ENCODE results near the gene EPS8L2. TPM values are rescaled to one million over a fixed set of nuclear protein-coding genes. Genes with fewer than 3 reads are reported as not detected.

EPS8L2 gene
- total and polyA plus RNA-seq, 2 of the 8 experiments (the other 6 are each of a cell fraction or from before 2014, with no cell fraction given): 38.5 to 57.0 TPM

Other genes starting within 250 kb of the EPS8L2 start
- gene RNH1, start 199.0 kb upstream of the EPS8L2 start, total RNA-seq (2021; fragmentation: NEBNext Ultra II Directional; extraction: Animal tissue kit (Norgen Biotek cat#: 25700)): 49.8 and 53.4 TPM in 2 replicates
- 48.7 and 86.4 TPM in 2 replicates for gene RNH1, start 199.0 kb upstream of the EPS8L2 start, polyA plus RNA-seq (2011; rRNA removed)
- 54.7 and 60.9 TPM in 2 replicates for gene HRAS, start 170.7 kb upstream of the EPS8L2 start, total RNA-seq (2021; fragmentation: NEBNext Ultra II Directional; extraction: Animal tissue kit (Norgen Biotek cat#: 25700))
- gene HRAS, start 170.7 kb upstream of the EPS8L2 start, polyA plus RNA-seq (2011; rRNA removed): 44.3 and 63.4 TPM in 2 replicates
- gene LRRC56, start 168.7 kb upstream of the EPS8L2 start, total RNA-seq (2021; fragmentation: NEBNext Ultra II Directional; extraction: Animal tissue kit (Norgen Biotek cat#: 25700)): 1.9 and 2.1 TPM in 2 replicates
- gene LRRC56, start 168.7 kb upstream of the EPS8L2 start, polyA plus RNA-seq (2011; rRNA removed): 0.94 and 1.6 TPM in 2 replicates
- gene LMNTD2, start 145.5 kb upstream of the EPS8L2 start, total RNA-seq (2021; fragmentation: NEBNext Ultra II Directional; extraction: Animal tissue kit (Norgen Biotek cat#: 25700)): 2.6 and 3.1 TPM in 2 replicates
- gene LMNTD2, start 145.5 kb upstream of the EPS8L2 start, polyA plus RNA-seq (2011; rRNA removed): 1.6 and 3.6 TPM in 2 replicates
- 20.6 and 22.3 TPM in 2 replicates for gene RASSF7, start 145.3 kb upstream of the EPS8L2 start, total RNA-seq (2021; fragmentation: NEBNext Ultra II Directional; extraction: Animal tissue kit (Norgen Biotek cat#: 25700))
- gene RASSF7, start 145.3 kb upstream of the EPS8L2 start, polyA plus RNA-seq (2011; rRNA removed): 43.9 and 60.6 TPM in 2 replicates
- gene PHRF1, start 129.8 kb upstream of the EPS8L2 start, total RNA-seq (2021; fragmentation: NEBNext Ultra II Directional; extraction: Animal tissue kit (Norgen Biotek cat#: 25700)): 37.3 and 39.8 TPM in 2 replicates
- gene PHRF1, start 129.8 kb upstream of the EPS8L2 start, polyA plus RNA-seq (2011; rRNA removed): 13.4 and 21.8 TPM in 2 replicates
- gene IRF7, start 90.3 kb upstream of the EPS8L2 start, total RNA-seq (2021; fragmentation: NEBNext Ultra II Directional; extraction: Animal tissue kit (Norgen Biotek cat#: 25700)): 9.4 and 9.6 TPM in 2 replicates
- 9.1 and 12.8 TPM in 2 replicates for gene IRF7, start 90.3 kb upstream of the EPS8L2 start, polyA plus RNA-seq (2011; rRNA removed)
- 0.11 TPM in 1 of 2 replicates, not detected in the other for gene CDHR5, start 81.3 kb upstream of the EPS8L2 start, total RNA-seq (2021; fragmentation: NEBNext Ultra II Directional; extraction: Animal tissue kit (Norgen Biotek cat#: 25700))
- gene CDHR5, start 81.3 kb upstream of the EPS8L2 start, polyA plus RNA-seq (2011; rRNA removed): 0.02 TPM in 1 of 2 replicates, not detected in the other
- gene SCT, start 79.0 kb upstream of the EPS8L2 start, total RNA-seq (2021; fragmentation: NEBNext Ultra II Directional; extraction: Animal tissue kit (Norgen Biotek cat#: 25700)): 2.0 and 2.2 TPM in 2 replicates
- gene SCT, start 79.0 kb upstream of the EPS8L2 start, polyA plus RNA-seq (2011; rRNA removed): 1.7 and 3.7 TPM in 2 replicates
- gene DRD4, start 69.0 kb upstream of the EPS8L2 start, total RNA-seq (2021; fragmentation: NEBNext Ultra II Directional; extraction: Animal tissue kit (Norgen Biotek cat#: 25700)): 3.3 and 3.4 TPM in 2 replicates
- gene DRD4, start 69.0 kb upstream of the EPS8L2 start, polyA plus RNA-seq (2011; rRNA removed): 4.9 and 9.7 TPM in 2 replicates
- 53.7 and 58.4 TPM in 2 replicates for gene DEAF1, start 11.0 kb upstream of the EPS8L2 start, total RNA-seq (2021; fragmentation: NEBNext Ultra II Directional; extraction: Animal tissue kit (Norgen Biotek cat#: 25700))
- gene DEAF1, start 11.0 kb upstream of the EPS8L2 start, polyA plus RNA-seq (2011; rRNA removed): 47.3 and 64.7 TPM in 2 replicates
- gene TMEM80, start 10.4 kb upstream of the EPS8L2 start, total RNA-seq (2021; fragmentation: NEBNext Ultra II Directional; extraction: Animal tissue kit (Norgen Biotek cat#: 25700)): 7.3 and 8.0 TPM in 2 replicates
- gene TMEM80, start 10.4 kb upstream of the EPS8L2 start, polyA plus RNA-seq (2011; rRNA removed): 16.3 and 21.4 TPM in 2 replicates
- gene TALDO1, start 41.2 kb downstream of the EPS8L2 start, total RNA-seq (2021; fragmentation: NEBNext Ultra II Directional; extraction: Animal tissue kit (Norgen Biotek cat#: 25700)): 302 and 308 TPM in 2 replicates
- gene TALDO1, start 41.2 kb downstream of the EPS8L2 start, polyA plus RNA-seq (2011; rRNA removed): 265 and 293 TPM in 2 replicates
- 47.5 and 54.9 TPM in 2 replicates for gene GATD1, start 71.3 kb downstream of the EPS8L2 start, total RNA-seq (2021; fragmentation: NEBNext Ultra II Directional; extraction: Animal tissue kit (Norgen Biotek cat#: 25700))
- gene GATD1, start 71.3 kb downstream of the EPS8L2 start, polyA plus RNA-seq (2011; rRNA removed): 54.8 and 101 TPM in 2 replicates
- gene CEND1, start 83.9 kb downstream of the EPS8L2 start, total RNA-seq (2021; fragmentation: NEBNext Ultra II Directional; extraction: Animal tissue kit (Norgen Biotek cat#: 25700)): 5.0 and 5.7 TPM in 2 replicates
- gene CEND1, start 83.9 kb downstream of the EPS8L2 start, polyA plus RNA-seq (2011; rRNA removed): 0.82 and 1.3 TPM in 2 replicates
- gene SLC25A22, start 92.0 kb downstream of the EPS8L2 start, total RNA-seq (2021; fragmentation: NEBNext Ultra II Directional; extraction: Animal tissue kit (Norgen Biotek cat#: 25700)): 48.0 and 54.3 TPM in 2 replicates
- 31.5 and 52.0 TPM in 2 replicates for gene SLC25A22, start 92.0 kb downstream of the EPS8L2 start, polyA plus RNA-seq (2011; rRNA removed)
- 18.9 and 24.9 TPM in 2 replicates for gene PIDD1, start 99.0 kb downstream of the EPS8L2 start, total RNA-seq (2021; fragmentation: NEBNext Ultra II Directional; extraction: Animal tissue kit (Norgen Biotek cat#: 25700))
- 26.1 and 51.4 TPM in 2 replicates for gene PIDD1, start 99.0 kb downstream of the EPS8L2 start, polyA plus RNA-seq (2011; rRNA removed)
- 2,084 and 2,106 TPM in 2 replicates for gene RPLP2, start 103.7 kb downstream of the EPS8L2 start, total RNA-seq (2021; fragmentation: NEBNext Ultra II Directional; extraction: Animal tissue kit (Norgen Biotek cat#: 25700))
- 1,789 and 2,639 TPM in 2 replicates for gene RPLP2, start 103.7 kb downstream of the EPS8L2 start, polyA plus RNA-seq (2011; rRNA removed)
- 62.1 and 62.2 TPM in 2 replicates for gene PNPLA2, start 112.7 kb downstream of the EPS8L2 start, total RNA-seq (2021; fragmentation: NEBNext Ultra II Directional; extraction: Animal tissue kit (Norgen Biotek cat#: 25700))
- 30.9 and 63.7 TPM in 2 replicates for gene PNPLA2, start 112.7 kb downstream of the EPS8L2 start, polyA plus RNA-seq (2011; rRNA removed)
- 26.4 and 29.3 TPM in 2 replicates for gene CRACR2B, start 121.7 kb downstream of the EPS8L2 start, total RNA-seq (2021; fragmentation: NEBNext Ultra II Directional; extraction: Animal tissue kit (Norgen Biotek cat#: 25700))
- 18.2 and 34.9 TPM in 2 replicates for gene CRACR2B, start 121.7 kb downstream of the EPS8L2 start, polyA plus RNA-seq (2011; rRNA removed)
- gene CD151, start 126.7 kb downstream of the EPS8L2 start, total RNA-seq (2021; fragmentation: NEBNext Ultra II Directional; extraction: Animal tissue kit (Norgen Biotek cat#: 25700)): 93.4 and 101 TPM in 2 replicates
- 212 and 257 TPM in 2 replicates for gene CD151, start 126.7 kb downstream of the EPS8L2 start, polyA plus RNA-seq (2011; rRNA removed)
- gene POLR2L, start 136.3 kb downstream of the EPS8L2 start, total RNA-seq (2021; fragmentation: NEBNext Ultra II Directional; extraction: Animal tissue kit (Norgen Biotek cat#: 25700)): 151 and 167 TPM in 2 replicates
- gene POLR2L, start 136.3 kb downstream of the EPS8L2 start, polyA plus RNA-seq (2011; rRNA removed): 140 and 142 TPM in 2 replicates
- gene TSPAN4, start 136.6 kb downstream of the EPS8L2 start, total RNA-seq (2021; fragmentation: NEBNext Ultra II Directional; extraction: Animal tissue kit (Norgen Biotek cat#: 25700)): 74.1 and 75.8 TPM in 2 replicates
- 145 and 217 TPM in 2 replicates for gene TSPAN4, start 136.6 kb downstream of the EPS8L2 start, polyA plus RNA-seq (2011; rRNA removed)
- gene CHID1, start 204.6 kb downstream of the EPS8L2 start, total RNA-seq (2021; fragmentation: NEBNext Ultra II Directional; extraction: Animal tissue kit (Norgen Biotek cat#: 25700)): 78.9 and 81.2 TPM in 2 replicates
- gene CHID1, start 204.6 kb downstream of the EPS8L2 start, polyA plus RNA-seq (2011; rRNA removed): 88.5 and 114 TPM in 2 replicates
- 50.0 and 56.3 TPM in 2 replicates for gene AP2A2, start 219.6 kb downstream of the EPS8L2 start, total RNA-seq (2021; fragmentation: NEBNext Ultra II Directional; extraction: Animal tissue kit (Norgen Biotek cat#: 25700))
- gene AP2A2, start 219.6 kb downstream of the EPS8L2 start, polyA plus RNA-seq (2011; rRNA removed): 65.0 and 70.0 TPM in 2 replicates

All from H1 (cell line).